Measurements from ENCODE around the gene MAGI2. TPM values are rescaled to one million over a fixed set of nuclear protein-coding genes. Genes with fewer than 3 reads are reported as not detected.

MAGI2 gene
- total RNA-seq, 2 donors from 2014 or later = 3.9 to 10.5 TPM

GRCh38 chr7:78996013-78996412 is 457.5 kb downstream of the MAGI2 start:
- no peaks in the 10 kb centered on the region for H3K4me1 ChIP-seq
- TF ChIP-seq POLR2A (IDR thresholded peaks at IDR 0.05) (no peak), CTCF (IDR thresholded peaks at IDR 0.05) (no peak)
- H3K27me3 ChIP-seq = no peaks in the 10 kb centered on the region
- H3K36me3 ChIP-seq (replicated peaks in 1 of 2; ENCODE audit: insufficient read depth in 1 of 2, low read depth in 2 of 2) = no peaks in the 10 kb centered on the region
- no peak overlapping the region for H3K27ac ChIP-seq
- H3K4me3 ChIP-seq = no peak overlapping the region
- no peak for ATAC-seq
- intact Hi-C loops (cut with DNase I) = no loop called here
- H3K9me3 ChIP-seq = no peaks in the 10 kb centered on the region
- no peak for DNase-seq

DNA sequence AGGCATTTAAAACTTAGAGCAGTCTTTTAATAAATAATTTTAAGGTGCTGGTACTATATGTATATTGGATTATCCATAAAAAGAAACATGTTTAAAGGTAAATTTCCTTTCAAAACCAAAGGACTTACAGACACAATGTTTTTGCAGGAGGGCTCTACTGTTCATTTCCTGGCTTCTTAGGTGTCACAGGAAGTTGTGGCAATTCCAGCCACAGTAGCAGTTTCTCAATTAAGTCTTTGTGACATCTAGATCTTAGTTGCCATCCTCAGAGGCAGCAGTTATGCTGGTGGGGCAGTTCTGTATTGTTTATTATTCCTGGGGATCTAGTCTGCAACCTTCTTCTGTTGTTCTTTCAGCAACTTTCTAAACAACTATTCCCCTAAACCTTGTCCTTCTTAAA is 460.1 kb downstream of the MAGI2 start:
- TF ChIP-seq POLR2A (IDR thresholded peaks at IDR 0.05) (no peak), CTCF (IDR thresholded peaks at IDR 0.05) (no peak)
- Histone ChIP-seq H3K9me3 (no peaks in the 10 kb centered on the region), H3K4me3 (no peak overlapping the region), H3K4me1 (no peaks in the 10 kb centered on the region), H3K36me3 (replicated peaks in 1 of 2; ENCODE audit: insufficient read depth in 1 of 2, low read depth in 2 of 2) (no peaks in the 10 kb centered on the region), H3K27me3 (no peaks in the 10 kb centered on the region), H3K27ac (no peak overlapping the region)
- no peak for ATAC-seq
- intact Hi-C loops (cut with DNase I) = no loop called here
- no peak for DNase-seq

- DNase-seq = no peak
- Histone ChIP-seq H3K27me3 (no peaks in the 10 kb centered on the region), H3K4me1 (no peaks in the 10 kb centered on the region), H3K27ac (no peak overlapping the region), H3K36me3 (replicated peaks in 1 of 2; ENCODE audit: insufficient read depth in 1 of 2, low read depth in 2 of 2) (no peaks in the 10 kb centered on the region), H3K9me3 (no peaks in the 10 kb centered on the region), H3K4me3 (no peak overlapping the region)
- TF ChIP-seq CTCF (IDR thresholded peaks at IDR 0.05) = no peak
- no peak for TF ChIP-seq POLR2A (IDR thresholded peaks at IDR 0.05)
- ATAC-seq = no peak
- 64 to 69% methylated on average over 3 of the region's 3 CpGs for whole genome bisulfite sequencing, 2 donors
- intact Hi-C loops (cut with DNase I) = no loop called here
Observed at GRCh38 chr7:78985509-78985908, 468.0 kb downstream of the MAGI2 start.

DNA sequence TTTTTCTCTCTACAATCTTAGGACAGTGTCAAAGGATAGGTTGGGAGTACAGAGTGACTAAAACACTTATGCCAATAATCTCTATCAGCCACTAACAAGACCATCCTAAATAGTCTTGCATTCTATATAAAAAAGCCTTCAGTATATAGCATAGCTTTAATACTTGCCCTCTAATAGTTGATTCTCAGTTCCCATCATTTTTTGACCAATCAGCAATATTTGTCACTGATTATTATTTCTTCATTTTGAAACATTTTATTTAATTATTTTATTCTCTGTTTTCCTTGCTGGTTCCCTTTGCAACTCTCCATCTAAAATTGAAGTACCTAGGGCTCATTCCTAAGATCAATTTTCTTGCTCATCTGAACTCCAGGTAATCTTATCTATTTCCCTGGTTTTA is 470.0 kb downstream of the MAGI2 start:
- no peak for ATAC-seq
- Histone ChIP-seq H3K4me1 (no peaks in the 10 kb centered on the region), H3K4me3 (no peak overlapping the region), H3K27ac (no peak overlapping the region), H3K9me3 (no peaks in the 10 kb centered on the region), H3K27me3 (no peaks in the 10 kb centered on the region), H3K36me3 (replicated peaks in 1 of 2; ENCODE audit: insufficient read depth in 1 of 2, low read depth in 2 of 2) (no peaks in the 10 kb centered on the region)
- DNase-seq = no peak
- TF ChIP-seq POLR2A (IDR thresholded peaks at IDR 0.05) (no peak), CTCF (IDR thresholded peaks at IDR 0.05) (no peak)
- intact Hi-C loops (cut with DNase I) = no loop called here

GRCh38 chr7:78970440-78970916 is 483.0 kb downstream of the MAGI2 start:
- DNase-seq (no peak), ATAC-seq (no peak)
- no peaks in the 10 kb centered on the region for H3K9me3 ChIP-seq
- no peak overlapping the region for H3K27ac ChIP-seq
- no peaks in the 10 kb centered on the region for H3K36me3 ChIP-seq (replicated peaks in 1 of 2; ENCODE audit: insufficient read depth in 1 of 2, low read depth in 2 of 2)
- no peaks in the 10 kb centered on the region for H3K4me1 ChIP-seq
- no peak for TF ChIP-seq CTCF (IDR thresholded peaks at IDR 0.05)
- no peak for TF ChIP-seq POLR2A (IDR thresholded peaks at IDR 0.05)
- H3K27me3 ChIP-seq = no peaks in the 10 kb centered on the region
- intact Hi-C loops (cut with DNase I) = no loop called here
- no peak overlapping the region for H3K4me3 ChIP-seq

Measured in body of pancreas (tissue), 4 donors.